ENCODE measurements around the gene PRKAA2. TPM values are rescaled to one million over a fixed set of nuclear protein-coding genes. Genes with fewer than 3 reads are reported as not detected.
A peak's percentile ranks its signal among the peaks of the same experiment; 100 is the strongest.

PRKAA2 gene
- total and polyA plus RNA-seq, 2 of the 13 experiments (the other 11 are each of a cell fraction or from before 2014, with no cell fraction given): 6.0 to 7.5 TPM

- TF ChIP-seq ZNF34 (CRISPR knock-in tag; IDR thresholded peaks at IDR 0.05; ENCODE audit: borderline replicate concordance) (no peak), ZNF225 (CRISPR knock-in tag; IDR thresholded peaks at IDR 0.05) (no peak), ZNF841 (CRISPR knock-in tag; IDR thresholded peaks at IDR 0.05; ENCODE audit: borderline replicate concordance) (no peak), TARDBP (CRISPR knock-in tag; IDR thresholded peaks at IDR 0.05) (no peak), BRF2 (CRISPR knock-in tag; IDR thresholded peaks at IDR 0.05) (no peak), ZBTB43 (CRISPR knock-in tag; conservative IDR thresholded peaks at IDR 0.05) (no peak), ZNF232 (CRISPR knock-in tag; IDR thresholded peaks at IDR 0.05; ENCODE audit: borderline replicate concordance) (no peak), DDIT3 (CRISPR knock-in tag; IDR thresholded peaks at IDR 0.05) (no peak), ZNF260 (CRISPR knock-in tag; IDR thresholded peaks at IDR 0.05; ENCODE audit: borderline replicate concordance, low read depth) (no peak), RNF2 (conservative IDR thresholded peaks at IDR 0.05; ENCODE audit: low read depth) (no peak), ZGPAT (CRISPR knock-in tag; IDR thresholded peaks at IDR 0.05) (no peak), ZNF574 (CRISPR knock-in tag; IDR thresholded peaks at IDR 0.05) (no peak), HNRNPH1 (optimal IDR thresholded peaks at IDR 0.05; ENCODE audit: low read depth, low read length) (no peak), ZC3H13 (CRISPR knock-in tag; IDR thresholded peaks at IDR 0.05) (no peak), NFKBIZ (CRISPR knock-in tag; IDR thresholded peaks at IDR 0.05) (no peak), FOSL1 (CRISPR knock-in tag; IDR thresholded peaks at IDR 0.05; ENCODE audit: borderline replicate concordance) (no peak), CREB1 (IDR thresholded peaks at IDR 0.05) (no peak), CREB1 (CRISPR knock-in tag; IDR thresholded peaks at IDR 0.05) (peak; percentile 43; the same call in 1 of the 2 replicates), ZNF558 (CRISPR knock-in tag; IDR thresholded peaks at IDR 0.05; ENCODE audit: borderline replicate concordance) (no peak), HNRNPK (IDR thresholded peaks at IDR 0.05; ENCODE audit: low read depth, low read length, poor library complexity, severe bottlenecking) (peak; percentile 28), ZNF570 (CRISPR knock-in tag; IDR thresholded peaks at IDR 0.05; ENCODE audit: borderline replicate concordance) (no peak), SOX6 (IDR thresholded peaks at IDR 0.05) (no peak), SOX6 (CRISPR knock-in tag; IDR thresholded peaks at IDR 0.05) (peak; percentile 27; the same call in 1 of the 2 replicates), NFIB (CRISPR knock-in tag; IDR thresholded peaks at IDR 0.05; ENCODE audit: borderline replicate concordance) (no peak)
Measured at GRCh38 chr1:56644064-56644918, 823 bp upstream of the PRKAA2 start (continued).

All from HepG2 (cell line).